Mesendoderm (in vitro differentiated cells): ENCODE measurements around the gene COPG1.
"Not testable (repeated sequence)": the region's sequence is repeated elsewhere in the genome, so short reads cannot be mapped to it uniquely, and the experiment has no call there.

Experiments used
- DNase-seq: peaks from one replicate; pipeline ENCODE4 v3.0.0; 2013
- H2AK5ac ChIP-seq: 2 replicates; pipeline ENCODE4 v1.6.1; 2013; ENCODE audit warnings: low read length, inconsistent platforms
- H2BK120ac ChIP-seq: 2 replicates; pipeline ENCODE4 v1.6.1; 2013; ENCODE audit warnings: low read depth, mild to moderate bottlenecking, low read length, moderate library complexity, mixed read lengths
- H2BK15ac ChIP-seq: replicated peaks from 2 replicates; pipeline ENCODE4 v1.6.1; 2013; ENCODE audit warnings: low read depth, mild to moderate bottlenecking, moderate library complexity
- H2BK5ac ChIP-seq: 2 replicates; pipeline ENCODE4 v1.6.1; 2013; ENCODE audit warnings: low read length, inconsistent platforms
- H3K18ac ChIP-seq: 2 replicates; pipeline ENCODE4 v1.6.1; 2013; ENCODE audit warnings: mild to moderate bottlenecking, low read length, mixed read lengths
- H3K23ac ChIP-seq: one replicate; pipeline ENCODE4 v1.6.1; 2013; ENCODE audit warnings: low read length
- H3K27ac ChIP-seq: 2 replicates; pipeline ENCODE4 v1.5.1; 2013; ENCODE audit warnings: low read depth, mild to moderate bottlenecking, inconsistent platforms, low read length, moderate library complexity
- H3K27me3 ChIP-seq: 2 replicates; pipeline ENCODE4 v1.6.1; 2013; ENCODE audit warnings: low read length, control low read depth, mild to moderate bottlenecking, inconsistent platforms; ENCODE audit not compliant: insufficient read depth, poor library complexity
- H3K36me3 ChIP-seq: 2 replicates; pipeline ENCODE4 v1.6.1; 2013; ENCODE audit warnings: low read length, inconsistent platforms; ENCODE audit not compliant: control insufficient read depth, insufficient read depth
- H3K4ac ChIP-seq: one replicate; pipeline ENCODE4 v1.6.1; 2013; ENCODE audit warnings: low read depth, mild to moderate bottlenecking, low read length, moderate library complexity
- H3K4me1 ChIP-seq: 2 replicates; pipeline ENCODE4 v1.6.1; 2013; ENCODE audit warnings: low read depth, low read length, inconsistent platforms; ENCODE audit not compliant: control insufficient read depth
- H3K4me2 ChIP-seq: 2 replicates; pipeline ENCODE4 v1.6.1; 2013; ENCODE audit warnings: low read length
- H3K4me3 ChIP-seq: 2 replicates; pipeline ENCODE4 v1.5.1; 2013; ENCODE audit warnings: mild to moderate bottlenecking, low read length
- H3K56ac ChIP-seq: one replicate; pipeline ENCODE4 v1.6.1; 2013; ENCODE audit warnings: low read length
- H3K79me1 ChIP-seq: 2 replicates; pipeline ENCODE4 v1.6.1; 2013; ENCODE audit warnings: low read length, inconsistent platforms
- H3K79me2 ChIP-seq: 2 replicates; pipeline ENCODE4 v1.6.1; 2013; ENCODE audit warnings: mild to moderate bottlenecking, low read length; ENCODE audit not compliant: control insufficient read depth, insufficient read depth
- H3K9ac ChIP-seq: 2 replicates; pipeline ENCODE4 v1.6.1; 2013; ENCODE audit warnings: low read length, inconsistent platforms
- H4K5ac ChIP-seq: one replicate; pipeline ENCODE4 v1.6.1; 2013; ENCODE audit warnings: low read length
- H4K8ac ChIP-seq: one replicate; pipeline ENCODE4 v1.6.1; 2013; ENCODE audit warnings: low read depth, mild to moderate bottlenecking, control low read depth, low read length, moderate library complexity
- WGBS: extraction: QIAGEN DNeasy Blood & Tissue Kit; methylation state at CpG from one replicate; pipeline ENCODE4 v1.1.7; 2013; ENCODE audit warnings: low lambda C conversion rate, missing lambda C conversion rate; ENCODE audit not compliant: insufficient coverage; ENCODE audit errors: extremely low coverage; 5-methylcytosine and 5-hydroxymethylcytosine counted together

COPG1 gene

GRCh38 chr3:129211772-129212171 is 37.6 kb upstream of the COPG1 start:
- WGBS: no CpG with 5 or more reads among the region's 6 CpGs

GRCh38 chr3:129213238-129213637 is 36.2 kb upstream of the COPG1 start:
- H3K4me1 ChIP-seq: no peaks in the 10 kb centered on the region
- no peak overlapping the region for H3K27ac ChIP-seq
- H4K5ac ChIP-seq: no peak overlapping the region
- no peak overlapping the region for H3K23ac ChIP-seq
- H4K8ac ChIP-seq: no peak overlapping the region
- no peak overlapping the region for H3K9ac ChIP-seq
- no CpG with 5 or more reads among the region's 5 CpGs for WGBS
- no peak overlapping the region for H3K4ac ChIP-seq
- no peak overlapping the region for H3K56ac ChIP-seq
- no peak overlapping the region for H2BK5ac ChIP-seq
- no peaks in the 10 kb centered on the region for H3K79me1 ChIP-seq
- no peak overlapping the region for H2BK120ac ChIP-seq
- H2BK15ac ChIP-seq: no peak overlapping the region
- no peak overlapping the region for H3K18ac ChIP-seq
- no peak overlapping the region for H3K4me3 ChIP-seq
- no peaks in the 10 kb centered on the region for H3K36me3 ChIP-seq
- no peak overlapping the region for H3K4me2 ChIP-seq
- DNase-seq: no peak
- H2AK5ac ChIP-seq: no peak overlapping the region
- H3K79me2 ChIP-seq: no peaks in the 10 kb centered on the region
- H3K27me3 ChIP-seq: no peaks in the 10 kb centered on the region

More at GRCh38 chr3:129211772-129212171, 37.6 kb upstream of the COPG1 start:
- no peak overlapping the region for H4K8ac ChIP-seq
- H3K79me2 ChIP-seq: no peaks in the 10 kb centered on the region
- no peaks in the 10 kb centered on the region for H3K27me3 ChIP-seq
- H3K18ac ChIP-seq: no peak overlapping the region
- H3K4ac ChIP-seq: no peak overlapping the region
- no peak overlapping the region for H3K9ac ChIP-seq
- no peaks in the 10 kb centered on the region for H3K36me3 ChIP-seq
- H3K4me2 ChIP-seq: no peak overlapping the region
- H3K23ac ChIP-seq: no peak overlapping the region
- H2BK5ac ChIP-seq: no peak overlapping the region
- H2AK5ac ChIP-seq: no peak overlapping the region
- no peaks in the 10 kb centered on the region for H3K79me1 ChIP-seq
- no peak overlapping the region for H4K5ac ChIP-seq
- H3K4me3 ChIP-seq: no peak overlapping the region
- no peak overlapping the region for H3K27ac ChIP-seq
- no peak overlapping the region for H2BK15ac ChIP-seq
- H3K56ac ChIP-seq: no peak overlapping the region
- no peak overlapping the region for H2BK120ac ChIP-seq
- peak; percentile 13 for DNase-seq
- H3K4me1 ChIP-seq: no peaks in the 10 kb centered on the region

DNA sequence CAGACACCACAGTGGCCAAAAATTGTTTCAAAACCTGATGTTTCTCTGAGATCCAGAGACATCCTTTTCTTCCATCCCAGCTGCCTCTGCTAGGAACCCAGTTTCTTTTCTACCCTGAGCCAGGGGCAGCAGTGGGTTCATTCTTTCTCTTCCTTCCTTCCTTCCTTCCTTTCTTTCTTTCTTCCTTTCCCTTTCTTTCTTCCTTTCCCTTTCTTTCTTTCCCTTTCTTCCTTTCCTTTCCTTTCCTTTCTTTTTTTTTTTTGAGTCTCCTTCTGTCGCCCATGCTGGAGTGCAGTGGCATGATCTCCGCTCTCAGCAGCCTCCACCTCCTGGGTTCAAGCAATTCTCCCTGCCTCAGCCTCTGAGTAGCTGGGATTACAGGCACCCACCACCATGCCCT is 30.7 kb upstream of the COPG1 start:
- no peak overlapping the region for H3K4ac ChIP-seq
- no peak overlapping the region for H3K18ac ChIP-seq
- H2BK15ac ChIP-seq: no peak overlapping the region
- H3K27me3 ChIP-seq: no peaks in the 10 kb centered on the region
- no peak overlapping the region for H3K4me2 ChIP-seq
- no peak overlapping the region for H3K23ac ChIP-seq
- DNase-seq: no peak
- no CpG with 5 or more reads among the region's 2 CpGs for WGBS
- H2BK5ac ChIP-seq: no peak overlapping the region
- H3K9ac ChIP-seq: no peak overlapping the region
- H2AK5ac ChIP-seq: no peak overlapping the region
- no peak overlapping the region for H3K4me3 ChIP-seq
- no peaks in the 10 kb centered on the region for H3K36me3 ChIP-seq
- no peak overlapping the region for H4K8ac ChIP-seq
- no peak overlapping the region for H3K56ac ChIP-seq
- H3K4me1 ChIP-seq: no peaks in the 10 kb centered on the region
- H3K79me2 ChIP-seq: no peaks in the 10 kb centered on the region
- no peak overlapping the region for H3K27ac ChIP-seq
- no peak overlapping the region for H4K5ac ChIP-seq
- no peak overlapping the region for H2BK120ac ChIP-seq
- no peaks in the 10 kb centered on the region for H3K79me1 ChIP-seq

DNA sequence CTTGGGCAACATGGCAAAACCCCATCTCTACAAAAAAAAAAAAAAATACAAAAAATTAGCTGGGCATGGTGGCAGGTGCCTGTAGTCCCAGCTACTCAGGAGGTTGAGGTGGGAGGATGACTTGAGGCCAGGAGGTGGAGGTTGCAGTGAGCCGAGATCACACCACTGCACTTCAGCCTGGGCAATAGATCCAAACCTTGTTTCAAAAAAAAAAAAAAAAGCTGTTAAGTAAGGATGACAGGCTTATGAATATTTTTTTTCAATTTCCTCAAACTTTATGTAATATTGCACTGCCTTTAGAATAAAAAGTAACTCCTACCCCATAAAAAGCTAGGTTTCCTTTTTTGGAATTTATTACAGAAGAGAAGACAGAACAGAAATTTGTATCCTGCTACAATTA is 25.0 kb upstream of the COPG1 start:
- not testable (repeated sequence) for H2BK15ac ChIP-seq, H3K79me1 ChIP-seq, H2BK5ac ChIP-seq, H3K27me3 ChIP-seq, H3K79me2 ChIP-seq, H4K8ac ChIP-seq, H3K4ac ChIP-seq, H3K27ac ChIP-seq, H3K36me3 ChIP-seq, H3K18ac ChIP-seq, H3K4me1 ChIP-seq, H3K4me3 ChIP-seq, H2AK5ac ChIP-seq, H3K9ac ChIP-seq, H4K5ac ChIP-seq, H2BK120ac ChIP-seq, H3K23ac ChIP-seq, H3K56ac ChIP-seq, H3K4me2 ChIP-seq, DNase-seq
- no CpG with 5 or more reads among the region's 1 CpG for WGBS

DNA sequence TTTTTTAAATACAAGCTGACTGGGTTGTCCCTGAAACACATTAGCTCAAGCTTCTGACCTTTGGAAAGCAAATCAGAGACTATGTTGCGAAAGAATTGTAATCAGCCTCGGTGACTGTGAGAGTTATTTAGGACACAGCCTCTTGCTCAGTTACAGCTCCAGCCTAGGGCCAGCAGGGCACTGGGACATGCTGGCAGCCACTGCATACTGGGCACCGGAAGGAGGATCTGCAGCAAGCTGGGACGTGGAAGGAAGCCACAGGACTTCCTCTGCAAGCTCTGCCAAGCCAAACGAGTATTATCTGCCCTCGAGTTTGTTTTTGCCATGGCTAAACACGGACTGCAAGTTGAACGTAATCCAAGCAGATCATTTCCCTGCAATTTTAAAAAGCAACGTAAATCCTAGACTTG is 24.4 kb upstream of the COPG1 start:
- Histone ChIP-seq H4K8ac (no peak overlapping the region), H2BK120ac (no peak overlapping the region), H3K27ac (no peak overlapping the region), H3K23ac (no peak overlapping the region), H3K4me3 (no peak overlapping the region), H4K5ac (no peak overlapping the region), H2BK15ac (no peak overlapping the region), H3K18ac (no peak overlapping the region), H3K4me2 (no peak overlapping the region), H3K79me1 (no peaks in the 10 kb centered on the region), H3K36me3 (no peaks in the 10 kb centered on the region), H2AK5ac (no peak overlapping the region), H3K4ac (no peak overlapping the region), H3K4me1 (no peaks in the 10 kb centered on the region), H3K27me3 (no peaks in the 10 kb centered on the region), H2BK5ac (no peak overlapping the region), H3K56ac (no peak overlapping the region), H3K79me2 (no peaks in the 10 kb centered on the region), H3K9ac (no peak overlapping the region)
- no peak for DNase-seq
- no CpG with 5 or more reads among the region's 9 CpGs for WGBS

DNA sequence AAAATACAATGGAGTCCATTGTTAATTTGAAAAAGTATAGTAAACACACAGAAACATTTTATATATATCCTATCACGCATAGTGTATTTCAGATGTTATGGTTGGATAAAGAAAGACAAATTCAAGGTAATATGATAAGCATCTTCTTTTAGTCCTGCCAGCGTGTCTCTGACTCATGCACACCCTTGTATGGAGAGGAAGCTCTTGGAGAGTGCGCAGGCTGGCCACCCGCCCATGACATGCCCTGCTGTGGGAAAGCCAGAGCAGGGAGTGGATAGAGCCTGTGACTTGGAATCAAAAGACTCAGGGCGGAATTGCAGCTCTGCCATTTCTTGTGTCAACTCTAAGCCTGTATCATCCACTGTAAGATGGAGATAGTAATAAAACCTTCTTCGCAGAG is 23.0 kb upstream of the COPG1 start:
- H3K9ac ChIP-seq: no peak overlapping the region
- H4K5ac ChIP-seq: no peak overlapping the region
- H2BK15ac ChIP-seq: no peak overlapping the region
- H3K79me2 ChIP-seq: no peaks in the 10 kb centered on the region
- no peak overlapping the region for H3K27ac ChIP-seq
- no peak overlapping the region for H4K8ac ChIP-seq
- H3K4me3 ChIP-seq: no peak overlapping the region
- H2AK5ac ChIP-seq: no peak overlapping the region
- H3K23ac ChIP-seq: no peak overlapping the region
- no peaks in the 10 kb centered on the region for H3K27me3 ChIP-seq
- no peak for DNase-seq
- H2BK120ac ChIP-seq: no peak overlapping the region
- H3K4me2 ChIP-seq: no peak overlapping the region
- H3K18ac ChIP-seq: no peak overlapping the region
- no peak overlapping the region for H3K4ac ChIP-seq
- H3K56ac ChIP-seq: no peak overlapping the region
- no peaks in the 10 kb centered on the region for H3K4me1 ChIP-seq
- no CpG with 5 or more reads among the region's 6 CpGs for WGBS
- H3K79me1 ChIP-seq: no peaks in the 10 kb centered on the region
- H2BK5ac ChIP-seq: no peak overlapping the region
- no peaks in the 10 kb centered on the region for H3K36me3 ChIP-seq
